IMR-90 (cell line): ENCODE data around the gene CUEDC2. TPM values are rescaled to one million over a fixed set of nuclear protein-coding genes. Genes with fewer than 3 reads are reported as not detected.

ENCODE experiments used
- ATAC-seq: fragments of 200-7000 bp; cut with Tn5 transposase; 2 replicates; pipeline ENCODE4 v1.9.1; 2020; ENCODE audit warnings: low read depth, mild to moderate bottlenecking, moderate library complexity
- BruUV-seq: library from RNA; stranded (reverse); fragments of 400-500 nt; replicated peaks from 2 replicates; lab custom pipeline; 2021; lab: Mats Ljungman, UMichigan
- CTCF ChIA-PET: fragments of 300-600 bp; formaldehyde crosslinking; extraction: SDS; loops from one replicate; lab custom pipeline; 2021; ENCODE audit warnings: antibody characterized with exemption; lab: Yijun Ruan, JAX
- POLR2A ChIA-PET: fragments of 300-600 bp; sonication (Branson Sonifier 250); formaldehyde crosslinking; loops from one replicate; lab custom pipeline; 2022; ENCODE audit warnings: antibody characterized with exemption; ENCODE audit not compliant: unreplicated experiment; lab: Charles Lee
- DNase-seq: peaks from one replicate; pipeline ENCODE4 v3.0.0; 2013
- H2AFZ ChIP-seq: replicated peaks from 2 replicates; pipeline ENCODE3; 2013; ENCODE audit warnings: low read length, mild to moderate bottlenecking; ENCODE audit not compliant: poor library complexity
- H2AK5ac ChIP-seq: 2 replicates; pipeline ENCODE4 v1.6.1; 2013; ENCODE audit warnings: low read depth, low read length, inconsistent platforms
- H2AK9ac ChIP-seq: replicated peaks from 2 replicates; pipeline ENCODE3; 2013; ENCODE audit warnings: mild to moderate bottlenecking, low read depth, low read length, moderate library complexity; ENCODE audit not compliant: poor library complexity
- H2BK120ac ChIP-seq: 2 replicates; pipeline ENCODE4 v1.6.1; 2013; ENCODE audit warnings: low read depth, low read length, inconsistent platforms
- H2BK15ac ChIP-seq: 3 replicates; pipeline ENCODE4 v1.6.1; 2013; ENCODE audit warnings: low read depth, low read length, inconsistent platforms
- H2BK20ac ChIP-seq: 2 replicates; pipeline ENCODE4 v1.6.1; 2013; ENCODE audit warnings: low read depth, mild to moderate bottlenecking, inconsistent platforms, low read length, moderate library complexity
- H2BK5ac ChIP-seq: 2 replicates; pipeline ENCODE4 v1.6.1; 2013; ENCODE audit warnings: mild to moderate bottlenecking, low read depth, low read length, inconsistent platforms; ENCODE audit not compliant: poor library complexity, severe bottlenecking
- H3K14ac ChIP-seq: replicated peaks from 2 replicates; pipeline ENCODE4 v1.6.1; 2013; ENCODE audit warnings: low read depth, low read length, inconsistent platforms
- H3K18ac ChIP-seq: 2 replicates; pipeline ENCODE4 v1.6.1; 2013; ENCODE audit warnings: low read depth, low read length, control low read depth
- H3K23ac ChIP-seq: 2 replicates; pipeline ENCODE4 v1.6.1; 2013; ENCODE audit warnings: low read depth, low read length, inconsistent platforms
- H3K27ac ChIP-seq: 2 replicates; pipeline ENCODE4 v1.5.1; 2013; ENCODE audit warnings: mild to moderate bottlenecking, control low read depth, low read length; ENCODE audit not compliant: insufficient read depth
- H3K27me3 ChIP-seq: 2 replicates; pipeline ENCODE4 v1.6.1; 2013; ENCODE audit warnings: low read length; ENCODE audit not compliant: control insufficient read depth, insufficient read depth
- H3K36me3 ChIP-seq: 2 replicates; pipeline ENCODE4 v1.6.1; 2013; ENCODE audit warnings: low read length, mixed read lengths; ENCODE audit not compliant: control insufficient read depth, insufficient read depth
- H3K4ac ChIP-seq: 2 replicates; pipeline ENCODE4 v1.6.1; 2013; ENCODE audit warnings: low read depth, low read length, inconsistent platforms
- H3K4me1 ChIP-seq: 2 replicates; pipeline ENCODE4 v1.6.1; 2013; ENCODE audit warnings: low read length, mixed read lengths; ENCODE audit not compliant: control insufficient read depth, insufficient read depth
- H3K4me2 ChIP-seq: 2 replicates; pipeline ENCODE4 v1.6.1; 2013; ENCODE audit warnings: low read depth, mild to moderate bottlenecking, control low read depth, low read length, moderate library complexity
- H3K4me3 ChIP-seq: 2 replicates; pipeline ENCODE4 v1.5.1; 2013; ENCODE audit warnings: low read depth, mild to moderate bottlenecking, control low read depth, low read length, moderate library complexity; ENCODE audit not compliant: insufficient read depth
- H3K56ac ChIP-seq: 2 replicates; pipeline ENCODE4 v1.6.1; 2013; ENCODE audit warnings: low read length, inconsistent platforms; ENCODE audit not compliant: insufficient read depth; ENCODE audit errors: extremely low read depth
- H3K79me1 ChIP-seq, 2 experiments: 2 replicates each; pipeline ENCODE4 v1.6.1; 2013; ENCODE audit warnings: low read length in 2 of 2, inconsistent platforms in 1 of 2, low read depth in 1 of 2
- H3K9ac ChIP-seq: 2 replicates; pipeline ENCODE4 v1.6.1; 2013; ENCODE audit warnings: low read depth, low read length, control low read depth
- H3K9me1 ChIP-seq: 2 replicates; pipeline ENCODE4 v1.6.1; 2013; ENCODE audit warnings: low read length, inconsistent platforms; ENCODE audit not compliant: insufficient read depth
- H3K9me3 ChIP-seq: 2 replicates; pipeline ENCODE4 v1.6.1; 2013; ENCODE audit warnings: low read length; ENCODE audit not compliant: control insufficient read depth, insufficient read depth
- H4K20me1 ChIP-seq: 2 replicates; pipeline ENCODE4 v1.6.1; 2013; ENCODE audit warnings: low read length, inconsistent platforms; ENCODE audit not compliant: insufficient read depth
- H4K5ac ChIP-seq: 2 replicates; pipeline ENCODE4 v1.6.1; 2013; ENCODE audit warnings: mild to moderate bottlenecking, low read depth, low read length, control low read depth
- H4K8ac ChIP-seq, 2 experiments: 2 replicates each; pipeline ENCODE4 v1.6.1; 2013; ENCODE audit warnings: low read depth in 2 of 2, low read length in 2 of 2, control low read depth in 1 of 2, inconsistent platforms in 1 of 2
- H4K91ac ChIP-seq: 2 replicates; pipeline ENCODE4 v1.6.1; 2013; ENCODE audit warnings: low read depth, low read length, inconsistent platforms; ENCODE audit not compliant: insufficient read depth
- BHLHE40 ChIP-seq: fragments of 150-350 bp; IDR thresholded peaks from 2 replicates; pipeline ENCODE4 v1.6.1; 2016; ENCODE audit warnings: mild to moderate bottlenecking, low read depth, low read length
- CEBPB ChIP-seq: IDR thresholded peaks from 2 replicates; pipeline ENCODE4 v1.6.1; 2012; ENCODE audit warnings: low read depth, low read length, improper control_type of control experiment
- CHD1 ChIP-seq: IDR thresholded peaks from 2 replicates; pipeline ENCODE4 v1.6.1; 2012; ENCODE audit warnings: low read depth, low read length, improper control_type of control experiment
- CTCF ChIP-seq: conservative IDR thresholded peaks from 2 replicates; pipeline ENCODE4 v1.5.1; 2012; ENCODE audit warnings: mild to moderate bottlenecking, low read depth, low read length, improper control_type of control experiment
- ELK1 ChIP-seq: fragments of 150-350 bp; IDR thresholded peaks from 2 replicates; pipeline ENCODE4 v1.6.1; 2016; ENCODE audit warnings: low read depth, mild to moderate bottlenecking, low read length, moderate library complexity, borderline replicate concordance
- FOS ChIP-seq: fragments of 150-350 bp; IDR thresholded peaks from 2 replicates; pipeline ENCODE4 v1.6.1; 2016; ENCODE audit warnings: low read depth, low read length
- MAFK ChIP-seq: IDR thresholded peaks from 2 replicates; pipeline ENCODE4 v1.6.1; 2012; ENCODE audit warnings: low read depth, low read length, improper control_type of control experiment
- MAZ ChIP-seq: IDR thresholded peaks from 2 replicates; pipeline ENCODE4 v1.6.1; 2012; ENCODE audit warnings: low read depth, mild to moderate bottlenecking, low read length, improper control_type of control experiment, moderate library complexity, borderline replicate concordance
- MXI1 ChIP-seq: IDR thresholded peaks from 2 replicates; pipeline ENCODE4 v1.6.1; 2012; ENCODE audit warnings: low read depth, mild to moderate bottlenecking, low read length, moderate library complexity, borderline replicate concordance
- NFE2L2 ChIP-seq: fragments of 150-350 bp; IDR thresholded peaks from 2 replicates; pipeline ENCODE4 v1.6.1; 2016; ENCODE audit warnings: low read depth, mild to moderate bottlenecking, low read length
- POLR2A ChIP-seq: IDR thresholded peaks from 2 replicates; pipeline ENCODE4 v1.6.1; 2012; ENCODE audit warnings: mild to moderate bottlenecking, low read depth, low read length
- RAD21 ChIP-seq: IDR thresholded peaks from 2 replicates; pipeline ENCODE4 v1.6.1; 2012; ENCODE audit warnings: low read length, improper control_type of control experiment
- RCOR1 ChIP-seq: IDR thresholded peaks from 2 replicates; pipeline ENCODE4 v1.6.1; 2012; ENCODE audit warnings: mild to moderate bottlenecking, low read length, improper control_type of control experiment; ENCODE audit not compliant: insufficient replicate concordance
- RFX5 ChIP-seq: IDR thresholded peaks from 2 replicates; pipeline ENCODE4 v1.8.0; 2012; ENCODE audit warnings: low read depth, mild to moderate bottlenecking, low read length, moderate library complexity
- SMC3 ChIP-seq: fragments of 150-350 bp; IDR thresholded peaks from 2 replicates; pipeline ENCODE4 v1.6.1; 2016; ENCODE audit warnings: low read depth, mild to moderate bottlenecking, antibody characterized with exemption, low read length, moderate library complexity
- USF2 ChIP-seq: fragments of 150-350 bp; IDR thresholded peaks from 2 replicates; pipeline ENCODE4 v1.6.1; 2017; ENCODE audit warnings: mild to moderate bottlenecking, antibody characterized with exemption, low read length, low read depth
- WGBS, 2 experiments: methylation state at CpG; one replicate each; pipeline versions ENCODE4 v1.1.5 to v1.1.7; 2013; ENCODE audit warnings: missing lambda C conversion rate in 2 of 2; ENCODE audit not compliant: insufficient read length in 1 of 2; ENCODE audit errors: extremely low coverage in 2 of 2; 5-methylcytosine and 5-hydroxymethylcytosine counted together
- dilution Hi-C: fragments of 300-500 bp; cut with HindIII; formaldehyde crosslinking; loops from one replicate; pipeline ENCODE4 v1.14.3; 2018; ENCODE audit warnings: low sequenced_read_pairs; ENCODE audit not compliant: unreplicated experiment
- in situ Hi-C: fragments of 300-500 bp; cut with MboI; formaldehyde crosslinking; loops from 3 replicates; pipeline ENCODE4 v1.14.3; 2019; ENCODE audit warnings: low sequenced_read_pairs, inconsistent platforms, mixed read lengths
- intact Hi-C: fragments of 100-400 bp; cut with micrococcal nuclease; formaldehyde crosslinking; loops from 2 replicates; pipeline ENCODE4 v1.10.0; 2022
- polyA plus RNA-seq, 3 experiments: library from polyadenylated mRNA; depleted of rRNA; stranded (reverse); fragments of >200 nt; gene quantifications; 2 replicates each; pipeline ENCODE4 v1.2.3, GENCODE V29; 2012; ENCODE audit warnings: low replicate concordance in 1 of 3
- total RNA-seq: library from RNA; depleted of rRNA; stranded (reverse); fragments of >200 nt; gene quantifications from 2 replicates; pipeline ENCODE4 v1.2.3, GENCODE V29; 2012

The CUEDC2 gene
- total and polyA plus RNA-seq, 2 of the 4 experiments (the other 2 are of a cell fraction), result 55.7 to 84.9 TPM

- no peak overlapping the region for H3K14ac ChIP-seq
- H3K4me3 ChIP-seq, result no peak overlapping the region
- intact Hi-C loops, result no loop called here
- H4K8ac ChIP-seq, result no peak overlapping the region
- H3K27me3 ChIP-seq, result peaks cover 16% of the 10 kb centered on the region
- no peak overlapping the region for H4K91ac ChIP-seq
- no peak overlapping the region for H3K18ac ChIP-seq
- ATAC-seq (no peak), DNase-seq (no peak)
- no peak overlapping the region for H2BK15ac ChIP-seq
- H2BK20ac ChIP-seq, result no peak overlapping the region
- H3K79me1 ChIP-seq, result no peaks in the 10 kb centered on the region
- no peak overlapping the region for H3K23ac ChIP-seq
- H3K56ac ChIP-seq, result no peak overlapping the region
- H2AK9ac ChIP-seq, result no peak overlapping the region
- TF ChIP-seq POLR2A (no peak), MAFK (no peak), RCOR1 (no peak), NFE2L2 (no peak), ELK1 (no peak), SMC3 (no peak), BHLHE40 (no peak), MAZ (no peak), CTCF (no peak), RAD21 (no peak), RFX5 (no peak), USF2 (no peak), CEBPB (no peak), FOS (no peak), MXI1 (no peak), CHD1 (no peak)
- no peaks in the 10 kb centered on the region for H4K20me1 ChIP-seq
- H3K4me1 ChIP-seq, result peaks cover 8% of the 10 kb centered on the region
- dilution Hi-C loops, result no loop called here
- peaks cover 3% of the 10 kb centered on the region for H3K9me1 ChIP-seq
- H3K27ac ChIP-seq, result no peak overlapping the region
- no peak overlapping the region for H3K4me2 ChIP-seq
- no peak overlapping the region for H2AK5ac ChIP-seq
- H3K4ac ChIP-seq, result no peak overlapping the region
- no peaks in the 10 kb centered on the region for H3K36me3 ChIP-seq
- no peak overlapping the region for H2BK120ac ChIP-seq
- no peak overlapping the region for H3K9ac ChIP-seq
- BruUV-seq, result no TSS peak
- in situ Hi-C loops, result no loop called here
- ChIA-PET CTCF (no interaction called here), POLR2A (no interaction called here)
- H2BK5ac ChIP-seq, result no peak overlapping the region
- H3K9me3 ChIP-seq, result no peaks in the 10 kb centered on the region
- H4K5ac ChIP-seq, result no peak overlapping the region
- H2AFZ ChIP-seq, result no peak overlapping the region
- WGBS, 2 experiments, result 88% methylated on average over 7 of the region's 10 CpGs; no CpG with 5 or more reads in 1 of the 2 experiments
Observed at GRCh38 chr10:102463983-102464382, 31.6 kb upstream of the CUEDC2 start.
